ES-I3 (cell line): ENCODE results near the gene MYOC.
"Not testable (repeated sequence)": the region's sequence is repeated elsewhere in the genome, so short reads cannot be mapped to it uniquely, and the experiment has no call there.

Experiments used
- H3K36me3 ChIP-seq: 2 replicates; pipeline ENCODE4 v1.6.1; 2013; ENCODE audit warnings: mild to moderate bottlenecking, low read length, control low read depth, moderate library complexity; ENCODE audit not compliant: insufficient read depth
- H3K4me1 ChIP-seq: 2 replicates; pipeline ENCODE4 v1.6.1; 2013; ENCODE audit warnings: mild to moderate bottlenecking, control low read depth, low read length; ENCODE audit not compliant: insufficient read depth
- H3K9ac ChIP-seq: 2 replicates; pipeline ENCODE4 v1.6.1; 2013; ENCODE audit warnings: low read depth, mild to moderate bottlenecking, low read length, moderate library complexity
- H3K9me3 ChIP-seq: 2 replicates; pipeline ENCODE4 v1.6.1; 2013; ENCODE audit warnings: mild to moderate bottlenecking, low read length, moderate library complexity; ENCODE audit not compliant: control insufficient read depth, insufficient read depth

The MYOC gene

DNA sequence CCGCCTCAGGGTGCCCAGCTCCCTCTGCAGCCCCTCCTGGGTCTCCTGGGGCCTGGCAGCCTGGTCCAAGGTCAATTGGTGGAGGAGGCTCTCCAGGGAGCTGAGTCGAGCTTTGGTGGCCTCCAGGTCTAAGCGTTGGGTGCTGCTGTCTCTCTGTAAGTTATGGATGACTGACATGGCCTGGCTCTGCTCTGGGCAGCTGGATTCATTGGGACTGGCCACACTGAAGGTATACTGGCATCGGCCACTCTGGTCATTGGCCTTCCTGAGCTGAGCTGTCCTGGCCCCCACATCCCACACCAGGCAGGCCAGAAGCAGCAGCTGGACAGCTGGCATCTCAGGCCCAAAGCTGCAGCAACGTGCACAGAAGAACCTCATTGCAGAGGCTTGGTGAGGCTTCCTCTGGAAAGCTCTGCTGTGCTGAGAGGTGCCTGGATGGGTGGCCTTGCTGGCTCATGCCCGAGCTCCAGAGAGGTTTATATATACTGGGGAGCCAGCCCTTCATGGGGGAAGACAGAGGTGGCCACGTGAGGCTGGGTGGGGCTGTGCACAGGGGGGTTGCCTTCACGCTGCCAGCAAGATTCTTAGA, at the start of gene MYOC:
Gene MYOC, minus strand, starts transcription at position 455 of the 589 bp plus-strand sequence. Its CDS starts 77 bp downstream, at position 378.
- Histone ChIP-seq H3K4me1 (peaks cover 15% of the 10 kb centered on the region), H3K9ac (no peak within 1 kb of the TSS), H3K9me3 (no peaks in the 10 kb centered on the region), H3K36me3 (no peaks in the 10 kb centered on the region)

DNA sequence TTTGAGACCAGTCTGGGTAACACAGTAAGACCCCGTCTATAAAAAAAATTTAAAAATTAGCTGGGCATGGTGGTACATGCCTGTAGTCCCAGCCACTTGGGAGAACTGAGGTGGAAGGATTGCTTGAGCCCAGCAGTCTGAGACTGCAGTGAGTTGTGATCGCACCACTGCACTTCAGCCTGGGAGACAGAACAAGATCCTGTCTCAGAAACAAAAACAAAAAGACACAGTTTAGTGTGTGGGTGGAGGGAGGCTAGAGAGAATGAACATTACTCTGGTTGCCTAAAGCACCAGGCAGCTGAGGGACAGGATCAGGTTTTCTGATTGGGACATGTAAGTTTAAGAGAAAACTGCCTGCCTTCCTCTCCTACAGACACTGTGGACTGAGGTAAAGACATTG, 47.0 kb upstream of the MYOC start:
- H3K9ac ChIP-seq, result no peak overlapping the region
- no peaks in the 10 kb centered on the region for H3K36me3 ChIP-seq
- H3K9me3 ChIP-seq, result 0 out of 2 replicates have a peak, but pooled peaks cover 4% of the 10 kb centered on the region
- peaks cover 5% of the 10 kb centered on the region; the same call in 1 of the 2 replicates for H3K4me1 ChIP-seq

DNA sequence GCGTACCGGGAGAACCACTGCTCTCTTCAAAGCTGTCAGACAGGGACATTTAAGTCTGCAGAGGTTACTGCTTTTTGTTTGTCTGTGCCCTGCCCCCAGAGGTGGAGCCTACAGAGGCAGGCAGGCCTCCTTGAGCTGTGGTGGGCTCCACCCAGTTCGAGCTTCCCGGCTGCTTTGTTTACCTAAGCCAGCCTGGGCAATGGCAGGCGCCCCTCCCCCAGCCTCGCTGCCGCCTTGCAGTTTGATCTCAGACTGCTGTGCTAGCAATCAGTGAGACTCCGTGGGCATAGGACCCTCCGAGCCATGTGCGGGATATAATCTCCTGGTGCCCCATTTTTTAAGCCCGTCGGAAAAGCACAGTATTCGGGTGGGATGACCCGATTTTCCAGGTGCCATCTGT, 43.3 kb upstream of the MYOC start:
- H3K9ac ChIP-seq, H3K4me1 ChIP-seq, H3K9me3 ChIP-seq, H3K36me3 ChIP-seq: not testable (repeated sequence)

DNA sequence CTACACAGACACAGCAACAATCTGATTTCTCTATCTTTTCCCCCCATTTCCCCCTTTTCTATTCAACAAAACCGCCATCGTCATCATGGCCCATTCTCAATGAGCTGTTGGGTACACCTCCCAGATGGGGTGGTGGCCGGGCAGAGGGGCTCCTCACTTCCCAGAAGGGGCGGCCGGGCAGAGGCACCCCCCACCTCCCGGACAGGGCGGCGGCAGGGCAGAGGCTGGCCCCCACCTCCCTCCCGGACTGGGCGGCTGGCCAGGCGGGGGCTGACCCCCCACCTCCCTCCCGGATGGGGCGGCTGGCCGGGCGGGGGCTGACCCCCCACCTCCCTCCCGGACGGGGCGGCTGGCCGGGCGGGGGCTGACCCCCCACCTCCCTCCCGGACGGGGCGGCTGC, 41.1 kb upstream of the MYOC start:
- not testable (repeated sequence) for H3K4me1 ChIP-seq, H3K36me3 ChIP-seq, H3K9ac ChIP-seq, H3K9me3 ChIP-seq

DNA sequence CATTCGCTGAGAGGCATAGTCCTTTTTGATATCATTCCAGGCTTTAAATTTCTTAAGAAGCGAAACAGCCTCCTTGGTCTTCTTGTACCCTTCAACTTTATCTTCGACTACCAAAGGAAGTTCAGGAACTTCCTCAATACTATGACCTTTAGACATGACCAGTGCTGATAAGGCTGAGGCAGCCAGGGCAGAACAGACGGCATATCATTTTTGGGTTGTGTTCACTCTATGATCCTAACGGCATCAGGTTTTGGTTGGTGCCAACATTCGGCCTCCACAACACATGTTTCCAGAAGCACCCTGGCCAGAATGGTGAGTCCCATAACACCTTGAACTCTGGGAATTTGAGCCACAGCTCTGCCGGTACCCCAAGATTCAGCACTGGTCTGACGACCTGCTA, 31.4 kb upstream of the MYOC start:
- H3K4me1 ChIP-seq, result no peaks in the 10 kb centered on the region
- H3K9me3 ChIP-seq, result no peaks in the 10 kb centered on the region
- H3K9ac ChIP-seq, result no peak overlapping the region
- no peaks in the 10 kb centered on the region for H3K36me3 ChIP-seq

DNA sequence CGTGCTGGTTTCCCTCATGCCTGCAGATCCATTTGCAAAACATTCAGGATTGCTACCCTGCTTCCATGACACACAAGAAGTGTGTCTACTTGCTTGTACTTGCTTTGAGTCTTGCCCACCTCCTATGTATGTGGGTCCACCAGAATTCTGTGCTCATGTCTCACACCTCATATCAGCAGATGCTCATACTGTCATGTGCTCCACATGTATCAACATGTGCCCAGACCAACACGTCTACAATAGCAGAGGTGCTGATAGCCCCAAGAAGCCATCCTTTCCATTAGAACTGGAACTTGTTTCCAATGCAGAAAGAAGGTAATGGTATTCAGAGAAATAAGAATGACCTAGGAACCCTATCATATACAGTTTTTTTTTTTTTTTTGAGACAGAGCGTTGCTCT, 27.9 kb upstream of the MYOC start:
- Histone ChIP-seq H3K4me1 (no peaks in the 10 kb centered on the region), H3K9me3 (no peaks in the 10 kb centered on the region), H3K36me3 (no peaks in the 10 kb centered on the region), H3K9ac (no peak overlapping the region)

DNA sequence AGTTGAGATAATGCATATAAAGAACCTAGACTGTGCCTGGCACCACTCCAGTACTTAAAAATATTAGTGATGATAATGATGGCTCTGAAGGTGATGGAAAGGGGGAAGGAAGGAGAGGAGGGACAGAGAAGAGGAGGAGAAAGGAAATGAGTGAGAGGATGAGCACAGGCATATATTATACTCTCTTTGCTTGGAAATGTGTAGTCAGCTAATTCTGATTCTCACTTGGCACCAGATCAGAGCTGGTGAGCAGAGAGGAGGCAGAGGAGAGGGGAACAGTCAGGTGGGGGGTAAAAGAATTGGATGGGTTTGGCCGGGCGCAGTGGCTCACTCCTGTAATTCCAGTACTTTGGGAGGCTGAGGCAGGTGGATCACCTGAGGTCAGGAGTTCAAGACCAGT, 24.3 kb upstream of the MYOC start:
- H3K9me3 ChIP-seq, result no peaks in the 10 kb centered on the region
- H3K9ac ChIP-seq, result no peak overlapping the region
- no peaks in the 10 kb centered on the region for H3K36me3 ChIP-seq
- H3K4me1 ChIP-seq, result no peaks in the 10 kb centered on the region

DNA sequence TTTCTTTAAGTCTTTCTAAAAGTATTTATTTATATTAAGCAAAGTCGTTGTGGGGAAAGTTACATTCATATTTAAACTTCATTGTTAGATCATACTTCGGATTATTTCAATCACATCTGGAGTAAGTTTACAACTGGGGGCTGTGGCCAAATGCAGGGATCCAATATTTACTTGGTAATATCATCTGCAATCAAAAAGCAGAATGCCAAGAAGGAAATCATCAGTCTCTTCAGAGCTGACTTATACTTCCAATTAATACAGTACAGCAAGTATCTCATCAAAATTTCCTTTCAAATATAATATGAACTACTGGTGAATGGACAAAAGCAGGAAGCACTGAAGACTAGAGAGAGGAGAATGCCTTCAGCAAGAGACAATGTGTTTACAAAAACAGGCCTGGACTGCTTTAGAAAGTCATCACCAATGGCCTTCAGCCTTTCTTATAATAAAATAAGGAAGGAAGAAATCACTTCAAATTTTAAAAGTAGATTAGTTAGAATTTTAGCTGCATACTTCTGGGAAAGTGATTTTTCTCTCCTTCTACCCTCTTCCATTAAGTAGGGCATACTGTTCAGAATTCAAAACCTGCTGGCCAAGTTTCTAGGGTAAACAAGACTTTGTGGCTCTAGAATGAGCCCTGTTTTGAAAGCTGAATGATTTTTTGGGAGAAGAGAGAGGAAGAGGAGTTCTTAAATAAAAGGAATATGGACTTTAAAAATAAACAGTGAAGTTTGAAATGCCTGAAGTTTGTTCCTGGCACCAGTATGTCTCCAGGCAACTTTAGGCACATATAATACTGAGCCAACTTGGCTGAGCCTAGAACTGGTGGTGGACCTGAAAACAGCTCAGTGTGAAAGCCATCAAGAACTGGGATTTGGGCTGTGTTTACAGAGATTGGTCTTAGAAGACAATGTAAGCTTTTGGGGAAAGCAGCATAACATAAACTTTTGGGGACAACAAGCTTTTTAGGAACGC, 22.2 kb upstream of the MYOC start:
- H3K4me1 ChIP-seq, result no peaks in the 10 kb centered on the region
- no peaks in the 10 kb centered on the region for H3K36me3 ChIP-seq
- H3K9ac ChIP-seq, result no peak overlapping the region
- H3K9me3 ChIP-seq, result no peaks in the 10 kb centered on the region

DNA sequence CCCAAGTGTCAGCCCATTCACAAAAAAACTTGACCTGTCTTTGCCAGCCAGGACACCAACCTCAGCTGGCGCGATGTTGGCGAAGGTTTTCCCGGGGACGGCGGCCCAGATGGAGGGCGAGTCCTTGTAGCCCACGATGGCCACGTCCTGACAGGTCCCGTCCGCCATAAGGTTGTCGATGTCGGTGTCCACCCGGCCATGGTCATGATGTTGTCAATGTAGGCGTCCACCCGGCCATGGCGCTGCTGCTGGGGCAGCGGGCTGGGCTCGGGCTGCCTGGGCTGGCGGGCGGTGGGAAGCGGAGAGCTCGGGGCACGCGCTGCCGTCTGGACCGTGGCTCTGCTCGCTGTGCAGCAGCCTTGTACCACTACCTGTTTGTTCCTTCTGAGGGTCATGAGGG, 18.3 kb upstream of the MYOC start:
- no peaks in the 10 kb centered on the region for H3K4me1 ChIP-seq
- no peak overlapping the region for H3K9ac ChIP-seq
- H3K9me3 ChIP-seq, result no peaks in the 10 kb centered on the region
- no peaks in the 10 kb centered on the region for H3K36me3 ChIP-seq

DNA sequence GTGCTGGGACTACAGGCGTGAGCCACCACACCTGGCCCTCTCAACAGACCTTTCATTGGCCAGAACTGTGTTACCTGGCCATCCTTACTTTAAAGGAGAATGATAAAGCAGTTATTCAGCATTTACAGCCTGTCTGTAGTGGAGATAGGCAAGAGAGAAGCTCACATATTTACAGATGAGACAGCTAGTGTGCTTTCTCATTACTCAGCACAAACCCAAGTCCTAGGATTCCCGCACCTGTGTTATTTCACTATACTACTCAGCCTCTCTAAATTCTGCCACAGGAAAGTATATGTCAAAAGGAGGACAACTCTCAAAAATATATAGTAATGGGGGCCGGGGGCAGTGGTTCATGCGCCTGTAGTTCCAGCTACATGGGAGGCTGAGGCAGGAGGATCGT, 15.9 kb upstream of the MYOC start:
- Histone ChIP-seq H3K36me3 (no peaks in the 10 kb centered on the region), H3K9me3 (no peaks in the 10 kb centered on the region)

DNA sequence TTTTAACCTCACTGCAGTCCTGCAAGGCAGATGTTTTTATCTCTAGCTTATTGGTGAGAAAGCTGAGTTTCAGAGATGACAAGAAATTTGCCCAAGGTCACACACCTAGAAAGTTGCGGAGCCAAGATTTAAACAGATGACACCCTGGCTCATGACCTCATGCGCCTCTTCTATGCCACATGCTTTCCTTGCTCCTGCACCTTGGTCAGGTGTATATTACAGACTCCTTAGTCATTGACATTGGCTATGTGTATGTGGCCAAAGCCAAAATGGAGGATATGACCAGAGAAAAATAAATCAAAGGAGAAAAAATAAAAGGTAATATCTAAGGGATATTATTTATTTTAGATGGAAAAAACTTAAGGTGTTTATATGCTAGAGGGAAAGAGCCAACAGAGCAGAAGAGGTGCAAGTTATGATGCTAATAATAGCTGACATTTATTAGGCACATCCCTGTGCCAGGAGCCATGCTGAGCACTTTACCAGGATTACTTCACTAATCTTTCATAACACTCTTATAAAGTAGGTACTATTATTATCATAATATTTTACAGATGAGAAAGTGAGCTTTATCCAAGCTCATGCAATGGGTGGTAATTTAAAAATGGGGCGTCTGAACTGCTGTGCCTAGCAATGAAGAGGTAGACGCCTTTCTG, 13.8 kb upstream of the MYOC start:
- H3K36me3 ChIP-seq, result no peaks in the 10 kb centered on the region
- H3K4me1 ChIP-seq, result no peaks in the 10 kb centered on the region; the same call in 1 of the 2 replicates
- H3K9ac ChIP-seq, result no peak overlapping the region
- no peaks in the 10 kb centered on the region for H3K9me3 ChIP-seq

More for the DNA sequence above, 15.9 kb upstream of the MYOC start:
- Histone ChIP-seq H3K9ac (no peak overlapping the region), H3K4me1 (no peaks in the 10 kb centered on the region; the same call in 1 of the 2 replicates)

DNA sequence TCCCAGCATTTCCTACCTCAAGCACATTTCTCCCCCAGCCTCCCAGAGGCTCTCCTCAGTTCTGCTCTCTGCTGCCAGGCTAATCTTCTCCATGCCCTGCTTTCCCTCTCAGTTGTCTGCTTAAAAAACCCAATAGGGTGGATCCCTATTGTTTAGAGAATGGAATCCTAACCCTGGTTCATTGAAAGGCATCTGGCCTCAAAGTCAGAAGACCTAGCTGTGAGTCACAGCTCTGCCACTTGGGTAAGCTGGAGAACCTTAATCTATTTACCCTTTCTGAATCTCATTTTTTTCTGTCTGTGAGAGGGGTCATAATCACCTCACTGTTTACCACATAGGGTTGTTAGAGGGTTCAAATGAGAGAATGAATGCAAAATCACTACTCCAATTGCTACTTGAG, 12.5 kb upstream of the MYOC start:
- Histone ChIP-seq H3K9me3 (no peaks in the 10 kb centered on the region), H3K36me3 (no peaks in the 10 kb centered on the region), H3K9ac (no peak overlapping the region), H3K4me1 (no peaks in the 10 kb centered on the region; the same call in 1 of the 2 replicates)

DNA sequence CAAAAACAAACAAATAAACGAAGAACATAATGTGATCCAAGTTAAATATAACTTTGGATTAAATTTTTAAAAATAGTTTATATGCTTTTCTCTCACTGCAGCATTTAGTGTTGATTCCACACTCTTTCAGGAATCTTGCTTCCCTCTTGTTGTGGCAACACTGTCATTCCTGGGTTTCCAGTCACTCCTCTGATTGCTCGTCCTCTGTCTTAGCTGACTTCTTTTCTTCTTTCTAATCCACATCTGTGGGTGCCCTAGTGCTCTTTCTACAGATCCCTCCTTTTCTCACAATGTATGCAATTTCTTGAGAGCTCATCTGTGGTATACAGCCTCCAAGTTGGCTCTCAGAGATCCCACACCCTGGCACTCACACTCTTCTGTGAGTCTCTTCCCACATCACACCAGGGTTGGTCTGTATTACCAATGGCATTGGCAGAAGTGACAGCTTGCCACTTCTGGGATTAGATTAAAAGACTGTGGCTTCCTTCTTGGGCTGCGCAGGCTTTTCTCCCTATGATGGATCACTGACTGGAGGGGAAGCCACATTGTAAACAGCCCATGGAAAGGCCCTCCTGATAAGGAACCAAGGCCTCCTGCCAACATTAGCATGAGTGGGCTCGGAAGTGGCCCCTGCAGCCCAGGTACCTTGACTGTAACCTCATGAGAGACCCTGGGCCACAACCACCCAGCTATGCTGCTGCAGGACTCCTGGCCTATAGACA, 11.5 kb upstream of the MYOC start:
- Histone ChIP-seq H3K9me3 (no peaks in the 10 kb centered on the region), H3K36me3 (no peaks in the 10 kb centered on the region), H3K9ac (no peak overlapping the region), H3K4me1 (no peaks in the 10 kb centered on the region; the same call in 1 of the 2 replicates)
